ENCODE data around the gene GSDME. TPM values are rescaled to one million over a fixed set of nuclear protein-coding genes. Genes with fewer than 3 reads are reported as not detected.

GSDME gene
- total RNA-seq, 1 experiment from 2014 or later: 7.6 TPM

DNA sequence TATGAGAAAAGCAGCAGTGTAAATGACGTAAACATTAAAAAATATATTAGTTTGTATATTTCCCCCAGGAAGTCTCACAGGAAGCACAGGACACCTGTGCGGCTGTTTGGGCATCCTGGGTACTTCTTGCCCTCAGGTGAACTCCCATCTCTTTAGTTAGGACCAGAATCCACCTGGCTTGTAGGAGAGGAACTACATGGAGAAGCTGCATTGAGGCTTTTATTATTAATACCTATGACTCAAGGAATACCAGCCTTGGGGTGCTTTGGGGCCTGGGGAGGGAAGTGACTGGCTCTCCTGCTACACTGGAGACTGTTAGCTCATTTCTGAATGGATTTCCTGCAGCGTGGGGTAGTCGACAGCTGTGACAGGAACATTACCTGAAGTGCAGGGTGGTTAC lies 40.0 kb upstream of the GSDME start:
- no TSS peak for BruUV-seq (replicated peaks)
- H3K4me2 ChIP-seq (ENCODE audit: low read length): no peak overlapping the region
- TF ChIP-seq FOSL1 (IDR thresholded peaks at IDR 0.05; ENCODE audit: low read depth) (no peak), CEBPB (IDR thresholded peaks at IDR 0.05; ENCODE audit: low read depth) (no peak), TCF7L2 (IDR thresholded peaks at IDR 0.05; ENCODE audit: borderline replicate concordance, extremely low read depth, insufficient read depth, insufficient read length) (no peak), MAX (IDR thresholded peaks at IDR 0.05) (no peak), EGR1 (IDR thresholded peaks at IDR 0.05; ENCODE audit: low read depth) (no peak), ZNF274 (IDR thresholded peaks at IDR 0.05; ENCODE audit: low read depth, low read length) (no peak), ELF1 (IDR thresholded peaks at IDR 0.05; ENCODE audit: borderline replicate concordance, low read depth) (no peak), SRF (IDR thresholded peaks at IDR 0.05; ENCODE audit: low read depth) (no peak), SP1 (IDR thresholded peaks at IDR 0.05; ENCODE audit: low read depth) (no peak), ZFX (IDR thresholded peaks at IDR 0.05) (no peak), POLR2AphosphoS5 (IDR thresholded peaks at IDR 0.05; ENCODE audit: low read depth, low read length) (no peak)
- TF ChIP-seq, protein P1, sequence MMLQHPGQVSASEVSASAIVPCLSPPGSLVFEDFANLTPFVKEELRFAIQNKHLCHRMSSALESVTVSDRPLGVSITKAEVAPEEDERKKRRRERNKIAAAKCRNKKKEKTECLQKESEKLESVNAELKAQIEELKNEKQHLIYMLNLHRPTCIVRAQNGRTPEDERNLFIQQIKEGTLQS (IDR thresholded peaks at IDR 0.05): no peak
- no peaks in the 10 kb centered on the region for H4K20me1 ChIP-seq (ENCODE audit: insufficient read depth)
- ChIA-PET CTCF (interaction anchor here (1.6 kb wide), 1 partner anchor 15 kb away, joined by 5 read pairs; no protein-coding TSS in a partner anchor), POLR2A (no interaction called here), RAD21 (ENCODE audit: low non-redundant PET in 1 of 2, low total read pairs in 2 of 2, uncharacterized antibody in 2 of 2, unreplicated experiment in 2 of 2) (no interaction called here)
- H2AFZ ChIP-seq (ENCODE audit: low read depth, low read length, poor library complexity, severe bottlenecking): no peak overlapping the region
- no peaks in the 10 kb centered on the region for H3K79me2 ChIP-seq (ENCODE audit: insufficient read depth, low read length)
- no peaks in the 10 kb centered on the region for H3K27me3 ChIP-seq (ENCODE audit: insufficient read depth, low read length)
- H3K9me2 ChIP-seq (ENCODE audit: insufficient read depth): no peaks in the 10 kb centered on the region
- H3K9me3 ChIP-seq (ENCODE audit: control insufficient read depth in 1 of 2, insufficient read depth in 1 of 2, low read depth in 1 of 2, low read length in 2 of 2): no peaks in the 10 kb centered on the region
- intact Hi-C loops (cut with micrococcal nuclease): no loop called here
- H3K9ac ChIP-seq (ENCODE audit: low read length): no peak overlapping the region
- no peak overlapping the region for H3K4me3 ChIP-seq (replicated peaks in 1 of 2; ENCODE audit: low read depth in 1 of 2, low read length in 2 of 2)
- H3K4me1 ChIP-seq (ENCODE audit: control insufficient read depth in 1 of 2, insufficient read depth in 2 of 2, low read length in 2 of 2): no peaks in the 10 kb centered on the region
- peaks cover 0 to 5% of the 10 kb centered on the region in 2 experiments; a peak in 2 of 4 replicates for H3K36me3 ChIP-seq (ENCODE audit: control insufficient read depth in 1 of 2, insufficient read depth in 2 of 2, low read length in 2 of 2)
- ATAC-seq (no peak), DNase-seq (ENCODE audit: low read depth, low spot score) (no peak)
- no peak overlapping the region for H3K27ac ChIP-seq (ENCODE audit: low read depth, low read length)

GRCh38 chr7:24795407-24795767 lies 38.1 kb upstream of the GSDME start:
- Histone ChIP-seq H4K20me1 (ENCODE audit: insufficient read depth) (no peaks in the 10 kb centered on the region), H3K4me2 (ENCODE audit: low read length) (no peak overlapping the region), H2AFZ (ENCODE audit: low read depth, low read length, poor library complexity, severe bottlenecking) (no peak overlapping the region), H3K4me3 (replicated peaks in 1 of 2; ENCODE audit: low read depth in 1 of 2, low read length in 2 of 2) (no peak overlapping the region), H3K9ac (ENCODE audit: low read length) (no peak overlapping the region), H3K27me3 (ENCODE audit: insufficient read depth, low read length) (no peaks in the 10 kb centered on the region), H3K36me3 (ENCODE audit: control insufficient read depth in 1 of 2, insufficient read depth in 2 of 2, low read length in 2 of 2) (no peaks in the 10 kb centered on the region), H3K4me1 (ENCODE audit: control insufficient read depth in 1 of 2, insufficient read depth in 2 of 2, low read length in 2 of 2) (no peaks in the 10 kb centered on the region), H3K27ac (ENCODE audit: low read depth, low read length) (no peak overlapping the region), H3K9me3 (ENCODE audit: control insufficient read depth in 1 of 2, insufficient read depth in 1 of 2, low read depth in 1 of 2, low read length in 2 of 2) (no peaks in the 10 kb centered on the region), H3K79me2 (ENCODE audit: insufficient read depth, low read length) (no peaks in the 10 kb centered on the region), H3K9me2 (ENCODE audit: insufficient read depth) (no peaks in the 10 kb centered on the region)
- intact Hi-C loops (cut with micrococcal nuclease): no loop called here
- RAD21 ChIA-PET (ENCODE audit: low non-redundant PET in 1 of 2, low total read pairs in 2 of 2, uncharacterized antibody in 2 of 2, unreplicated experiment in 2 of 2): no interaction called here
- CTCF ChIA-PET: no interaction called here
- ATAC-seq: no peak
- BruUV-seq (replicated peaks): no TSS peak
- no peak for DNase-seq (ENCODE audit: low read depth, low spot score)
- TF ChIP-seq CBX3 (IDR thresholded peaks at IDR 0.05; ENCODE audit: low read depth) (no peak), YY1 (IDR thresholded peaks at IDR 0.05; ENCODE audit: extremely low read depth, insufficient replicate concordance, low read depth, low read length) (no peak), SP1 (IDR thresholded peaks at IDR 0.05; ENCODE audit: low read depth) (no peak), JUND (IDR thresholded peaks at IDR 0.05) (no peak), RAD21 (IDR thresholded peaks at IDR 0.05; ENCODE audit: low read depth) (no peak), ZFX (IDR thresholded peaks at IDR 0.05) (no peak), EZH2 (IDR thresholded peaks at IDR 0.05) (no peak), MAX (IDR thresholded peaks at IDR 0.05) (no peak), POLR2AphosphoS5 (IDR thresholded peaks at IDR 0.05; ENCODE audit: low read depth, low read length) (no peak), CEBPB (IDR thresholded peaks at IDR 0.05; ENCODE audit: low read depth) (no peak), ZNF274 (IDR thresholded peaks at IDR 0.05; ENCODE audit: low read depth, low read length) (no peak)
- TF ChIP-seq, protein P2, sequence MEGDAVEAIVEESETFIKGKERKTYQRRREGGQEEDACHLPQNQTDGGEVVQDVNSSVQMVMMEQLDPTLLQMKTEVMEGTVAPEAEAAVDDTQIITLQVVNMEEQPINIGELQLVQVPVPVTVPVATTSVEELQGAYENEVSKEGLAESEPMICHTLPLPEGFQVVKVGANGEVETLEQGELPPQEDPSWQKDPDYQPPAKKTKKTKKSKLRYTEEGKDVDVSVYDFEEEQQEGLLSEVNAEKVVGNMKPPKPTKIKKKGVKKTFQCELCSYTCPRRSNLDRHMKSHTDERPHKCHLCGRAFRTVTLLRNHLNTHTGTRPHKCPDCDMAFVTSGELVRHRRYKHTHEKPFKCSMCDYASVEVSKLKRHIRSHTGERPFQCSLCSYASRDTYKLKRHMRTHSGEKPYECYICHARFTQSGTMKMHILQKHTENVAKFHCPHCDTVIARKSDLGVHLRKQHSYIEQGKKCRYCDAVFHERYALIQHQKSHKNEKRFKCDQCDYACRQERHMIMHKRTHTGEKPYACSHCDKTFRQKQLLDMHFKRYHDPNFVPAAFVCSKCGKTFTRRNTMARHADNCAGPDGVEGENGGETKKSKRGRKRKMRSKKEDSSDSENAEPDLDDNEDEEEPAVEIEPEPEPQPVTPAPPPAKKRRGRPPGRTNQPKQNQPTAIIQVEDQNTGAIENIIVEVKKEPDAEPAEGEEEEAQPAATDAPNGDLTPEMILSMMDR (IDR thresholded peaks at IDR 0.05 in 2 of 3, conservative IDR thresholded peaks at IDR 0.05 in 1 of 3; ENCODE audit: borderline replicate concordance in 1 of 3, insufficient read depth in 1 of 3, low read depth in 2 of 3, low read length in 2 of 3): no peak
- TF ChIP-seq, protein P1 (IDR thresholded peaks at IDR 0.05): no peak
- POLR2A ChIA-PET: interaction anchor here (0.5 kb wide), 1 partner anchor 33 kb away, joined by 3 read pairs; no protein-coding TSS in a partner anchor
